Heart left ventricle (tissue), 13 donors: Measurements from ENCODE around the gene EIF2B5.

Source experiments
- POLR2A ChIP-seq, 2 donors: fragments of 450-650 bp; IDR thresholded peaks; one replicate each; pipeline ENCODE4 v1.6.1; 2017; ENCODE audit warnings: antibody characterized with exemption in 2 of 2, mild to moderate bottlenecking in 2 of 2, moderate library complexity in 2 of 2
- TF ChIP-seq, protein P1 (sequence below), 12 donors: fragments of 200-600 bp; sonication (generic) in 4 of 12; IDR thresholded peaks; one replicate each; pipeline versions ENCODE4 v1.5.0 to v1.8.0; 2018 to 2022; ENCODE audit warnings: antibody characterized with exemption in 12 of 12, mild to moderate bottlenecking in 5 of 12
- donor health status: ischemic (EF 13 %, LVEDD 7.1; RV severe dilation, severe dysfunction).
- donor health status: DM: no; HTN: yes; CAD: no.
- donor health status: DM: no; HTN: no; CAD: no.
- donor health status: ischemic (EF 25% LVEDD 6.9; RV normal size, moderate dysfunction).
- donor health status: ischemic (EF 25% LVEDD 5.7; RV mildly dilated, moderate dysfunction).
- donor health status: ischemic (EF 35%, LVEDD 5.7; RV mildly dilated, moderate dysfunction).
- donor health status: nonischemic (EF 11% LVEDD 7.7; RV severe dilation, severe dysfunction).
- donor health status: DM: yes; HTN: yes; CAD: no.
- donor health status: PGD.
- donor health status: ischemic (EF 29% LVEDD 5.4; RV normal size, mild dysfunction).
- donor health status: nonischemic (EF 23%, LVEDD 6.1; RV moderate dilation, normal function).

DNA sequence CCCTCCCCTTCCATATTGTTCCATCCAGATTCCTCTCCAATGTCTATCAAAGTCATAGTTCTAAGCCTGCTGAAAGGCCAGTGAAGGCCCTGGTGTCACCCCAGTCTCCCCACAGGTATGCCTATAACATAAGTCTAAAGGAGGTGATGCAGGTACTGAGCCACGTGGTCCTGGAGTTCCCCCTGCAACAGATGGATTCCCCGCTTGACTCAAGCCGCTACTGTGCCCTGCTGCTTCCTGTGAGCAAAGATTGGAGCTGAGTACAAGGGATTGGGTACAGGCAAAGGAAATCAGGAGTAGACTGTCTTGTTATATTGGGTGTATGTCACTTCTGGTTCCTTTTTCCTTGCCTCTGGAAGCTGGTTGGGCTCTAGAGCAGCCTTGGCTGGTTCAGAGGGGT lies 8.2 kb downstream of the EIF2B5 start:
- TF ChIP-seq POLR2A (IDR thresholded peaks at IDR 0.05): no peak
- TF ChIP-seq, protein P1, sequence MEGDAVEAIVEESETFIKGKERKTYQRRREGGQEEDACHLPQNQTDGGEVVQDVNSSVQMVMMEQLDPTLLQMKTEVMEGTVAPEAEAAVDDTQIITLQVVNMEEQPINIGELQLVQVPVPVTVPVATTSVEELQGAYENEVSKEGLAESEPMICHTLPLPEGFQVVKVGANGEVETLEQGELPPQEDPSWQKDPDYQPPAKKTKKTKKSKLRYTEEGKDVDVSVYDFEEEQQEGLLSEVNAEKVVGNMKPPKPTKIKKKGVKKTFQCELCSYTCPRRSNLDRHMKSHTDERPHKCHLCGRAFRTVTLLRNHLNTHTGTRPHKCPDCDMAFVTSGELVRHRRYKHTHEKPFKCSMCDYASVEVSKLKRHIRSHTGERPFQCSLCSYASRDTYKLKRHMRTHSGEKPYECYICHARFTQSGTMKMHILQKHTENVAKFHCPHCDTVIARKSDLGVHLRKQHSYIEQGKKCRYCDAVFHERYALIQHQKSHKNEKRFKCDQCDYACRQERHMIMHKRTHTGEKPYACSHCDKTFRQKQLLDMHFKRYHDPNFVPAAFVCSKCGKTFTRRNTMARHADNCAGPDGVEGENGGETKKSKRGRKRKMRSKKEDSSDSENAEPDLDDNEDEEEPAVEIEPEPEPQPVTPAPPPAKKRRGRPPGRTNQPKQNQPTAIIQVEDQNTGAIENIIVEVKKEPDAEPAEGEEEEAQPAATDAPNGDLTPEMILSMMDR (IDR thresholded peaks at IDR 0.05): no peak
